ENCODE measurements around the gene LPP.
"Not testable (repeated sequence)": the region's sequence is repeated elsewhere in the genome, so short reads cannot be mapped to it uniquely, and the experiment has no call there.

The LPP gene

DNA sequence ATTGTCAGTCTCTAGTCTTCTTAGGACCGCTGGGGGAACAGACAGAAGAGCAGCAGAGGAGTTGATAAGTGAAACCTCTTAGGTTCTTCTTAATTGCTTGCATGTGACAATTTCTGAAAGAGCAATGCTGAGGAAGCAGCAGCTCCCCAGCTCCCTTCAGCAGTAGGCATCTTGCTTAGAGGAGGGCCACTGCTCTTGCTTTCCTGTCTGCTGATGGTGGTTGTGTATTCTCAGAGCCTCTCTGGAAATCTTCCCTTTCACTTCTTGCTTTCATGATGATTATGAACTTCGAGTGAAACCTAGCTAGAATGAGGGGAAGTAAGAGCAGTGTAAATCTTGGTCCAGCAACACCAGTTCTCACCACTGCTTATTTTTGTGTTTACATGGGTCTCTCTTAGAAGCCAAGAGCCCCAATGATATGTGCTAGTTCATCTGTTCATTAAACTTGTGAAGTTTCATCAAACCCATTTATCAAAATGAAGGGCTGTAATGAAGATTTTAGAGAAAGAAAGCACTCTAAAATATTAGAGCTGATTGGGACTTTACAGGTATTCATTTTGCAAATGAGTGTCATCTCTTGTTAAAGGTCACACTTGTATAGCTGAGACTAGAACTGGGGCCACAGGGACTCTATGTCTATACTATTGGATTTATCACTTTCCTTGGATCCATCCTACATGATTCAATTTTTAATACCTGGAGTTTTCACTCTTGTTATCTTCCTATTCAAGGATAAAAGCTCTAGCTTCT is 246.7 kb downstream of the LPP start:
- no peak for DNase-seq (ENCODE audit: low spot score)

- DNase-seq (ENCODE audit: low spot score): no peak
These were observed 247.5 kb downstream of the LPP start for GRCh38 chr3:188401244-188401993.

GRCh38 chr3:188402229-188402628 is 248.3 kb downstream of the LPP start:
- DNase-seq (ENCODE audit: low spot score): no peak

GRCh38 chr3:188403404-188403803 is 249.4 kb downstream of the LPP start:
- no peak for DNase-seq (ENCODE audit: low spot score)

DNA sequence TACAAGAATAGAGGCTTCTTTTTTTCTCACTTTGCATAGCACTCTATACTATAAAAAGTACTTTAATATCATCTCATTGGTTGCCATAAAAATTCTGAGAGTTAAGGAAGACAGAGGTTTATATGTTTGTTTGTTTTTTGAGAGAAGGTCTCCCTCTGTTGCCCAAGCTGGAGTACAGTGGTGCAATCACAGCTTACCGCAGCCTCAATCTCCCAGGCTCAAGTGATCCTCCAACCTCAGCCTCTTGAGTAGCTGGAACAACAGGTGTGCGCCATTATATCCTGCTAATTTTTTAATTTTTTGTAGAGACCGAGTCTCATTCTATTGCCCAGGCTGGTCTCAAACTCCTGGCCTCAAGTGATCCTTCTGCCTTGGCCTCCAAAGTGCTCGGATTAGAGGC is 250.2 kb downstream of the LPP start:
- DNase-seq (ENCODE audit: low spot score): no peak

DNA sequence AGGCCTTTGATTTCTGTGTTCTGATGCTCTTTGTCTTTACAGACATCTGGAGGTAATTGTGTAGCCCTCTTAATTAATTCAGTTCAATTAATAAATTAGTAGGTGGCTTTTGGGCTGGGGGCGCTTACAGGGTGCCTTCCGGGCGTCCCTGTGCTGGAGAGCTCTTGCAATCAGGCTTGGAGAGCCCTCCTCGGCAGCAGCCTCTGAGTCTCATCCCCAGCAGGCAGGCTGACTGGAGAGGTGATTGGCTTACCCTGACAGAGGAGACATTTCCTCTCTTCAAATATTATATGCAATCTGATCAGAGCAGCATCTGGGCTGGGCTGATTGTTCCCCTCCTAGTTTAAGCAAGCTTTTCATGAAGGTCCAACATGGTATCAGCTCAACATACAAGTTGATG is 250.7 kb downstream of the LPP start:
- no peak for DNase-seq (ENCODE audit: low spot score)

DNA sequence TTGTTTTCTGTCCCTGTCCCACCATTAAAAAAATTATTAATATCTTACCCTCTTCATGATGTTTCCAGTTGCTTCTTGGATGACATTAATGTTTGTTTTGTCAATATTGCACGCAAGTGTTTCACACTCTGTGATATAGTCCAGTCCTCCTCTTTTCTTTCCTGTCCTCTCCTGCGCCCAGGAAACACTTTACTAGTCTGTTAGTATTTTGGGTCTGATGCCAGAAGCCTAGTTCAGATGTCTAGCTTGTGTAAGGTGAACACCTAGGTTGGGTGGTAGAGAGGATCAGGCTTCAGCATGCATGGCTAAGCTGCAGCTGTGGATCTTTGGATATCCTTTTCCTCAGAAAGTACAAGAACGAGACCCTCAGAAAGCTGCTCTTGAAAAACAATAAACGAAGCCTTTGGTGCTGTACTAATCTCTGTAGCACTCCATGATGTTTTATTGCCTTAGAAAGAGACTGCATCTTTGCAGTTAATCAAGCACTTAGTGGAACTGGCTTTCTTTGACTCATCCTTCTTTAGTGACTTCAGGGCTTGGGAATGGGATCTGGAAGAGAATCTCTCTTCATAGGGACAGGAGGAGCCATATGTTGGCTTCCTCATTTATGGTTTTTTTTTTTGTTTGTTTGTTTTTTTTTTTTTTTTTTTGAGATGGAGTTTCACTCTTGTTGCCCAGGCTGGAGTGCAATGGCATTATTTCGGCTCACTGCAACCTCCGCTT is 253.4 kb downstream of the LPP start:
- peak; percentile 11 for DNase-seq (ENCODE audit: low spot score)

- DNase-seq (ENCODE audit: low spot score): no peak
These were observed 254.9 kb downstream of the LPP start for GRCh38 chr3:188408831-188409230.

DNA sequence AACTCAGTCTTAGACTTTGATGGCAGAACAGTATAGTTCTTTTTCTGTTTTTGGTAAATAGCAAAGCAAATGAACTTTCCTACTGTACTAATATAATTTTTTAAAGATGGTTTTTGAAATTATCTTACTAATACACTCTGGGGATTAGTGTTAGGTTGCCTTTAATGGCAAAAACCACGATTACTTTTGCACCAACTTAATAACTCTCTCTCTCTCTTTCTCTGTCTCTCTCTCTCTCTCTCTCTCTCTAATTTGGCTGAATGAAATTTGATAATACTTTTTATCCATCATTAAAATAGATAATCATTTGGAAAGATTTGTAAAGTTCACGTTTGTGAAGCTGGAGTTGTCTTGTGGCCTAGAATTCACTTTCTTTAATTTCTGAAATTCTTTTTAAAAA is 257.8 kb downstream of the LPP start:
- DNase-seq (ENCODE audit: low spot score): no peak

- no peak for DNase-seq (ENCODE audit: low spot score)
These were observed 261.2 kb downstream of the LPP start for GRCh38 chr3:188415196-188415595.

DNA sequence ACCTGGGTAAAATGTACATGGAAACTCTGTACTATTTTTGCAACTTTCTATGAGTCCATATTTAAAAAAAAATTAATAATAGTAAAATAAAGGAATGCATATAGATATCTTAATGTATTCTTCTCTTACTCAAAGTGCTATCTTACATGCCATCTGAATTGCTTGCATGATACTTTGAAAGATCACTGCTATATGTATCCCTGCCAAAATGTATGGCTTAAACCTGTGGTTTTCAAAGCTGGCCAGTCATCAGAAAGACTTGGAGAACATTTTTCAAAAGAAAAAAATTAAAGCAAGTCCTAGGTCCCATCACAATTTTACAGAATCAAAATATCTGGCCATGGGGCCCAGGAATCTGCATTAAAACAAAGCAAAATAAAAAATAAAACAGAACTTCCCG is 262.1 kb downstream of the LPP start:
- no peak for DNase-seq (ENCODE audit: low spot score)

GRCh38 chr3:188417271-188417696 is 263.3 kb downstream of the LPP start:
- no peak for DNase-seq (ENCODE audit: low spot score)

GRCh38 chr3:188417766-188418165 is 263.8 kb downstream of the LPP start:
- no peak for DNase-seq (ENCODE audit: low spot score)

DNA sequence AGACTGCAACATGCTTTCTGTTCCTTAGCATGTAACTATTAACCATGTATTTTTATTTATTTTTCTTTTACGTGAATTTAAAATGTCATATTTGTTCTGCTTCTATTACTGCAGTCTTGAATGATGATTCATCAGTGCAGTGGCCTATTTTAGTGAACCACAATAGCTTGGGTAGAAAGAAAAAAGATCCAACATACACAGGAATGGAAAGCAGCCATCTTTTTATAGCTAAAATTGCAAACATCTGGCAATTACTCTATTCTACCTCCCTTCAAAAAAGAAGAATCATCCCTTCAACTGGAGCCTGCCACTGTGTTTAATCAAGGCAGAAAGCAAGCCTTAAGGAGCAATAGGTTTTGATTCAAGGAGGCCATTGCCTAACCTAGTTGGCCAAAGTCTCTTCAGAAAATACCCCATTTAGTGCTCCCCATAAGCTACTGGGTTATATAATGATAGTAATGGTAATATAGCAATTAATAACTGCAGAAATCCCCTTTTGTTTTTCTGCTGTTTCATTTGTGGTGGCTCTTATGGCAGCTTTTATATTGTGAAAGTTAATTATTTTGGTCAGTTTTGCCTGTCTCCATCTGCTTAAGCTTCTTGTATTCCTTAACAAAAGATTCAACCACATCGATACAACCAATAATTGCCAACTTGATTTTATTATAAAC is 267.3 kb downstream of the LPP start:
- DNase-seq (ENCODE audit: low spot score): peak; percentile 24

GRCh38 chr3:188421836-188422540 is 268.0 kb downstream of the LPP start:
- no peak for DNase-seq (ENCODE audit: low spot score)

GRCh38 chr3:188427981-188428380 is 274.0 kb downstream of the LPP start:
- DNase-seq (ENCODE audit: low spot score): not testable (repeated sequence)

DNA sequence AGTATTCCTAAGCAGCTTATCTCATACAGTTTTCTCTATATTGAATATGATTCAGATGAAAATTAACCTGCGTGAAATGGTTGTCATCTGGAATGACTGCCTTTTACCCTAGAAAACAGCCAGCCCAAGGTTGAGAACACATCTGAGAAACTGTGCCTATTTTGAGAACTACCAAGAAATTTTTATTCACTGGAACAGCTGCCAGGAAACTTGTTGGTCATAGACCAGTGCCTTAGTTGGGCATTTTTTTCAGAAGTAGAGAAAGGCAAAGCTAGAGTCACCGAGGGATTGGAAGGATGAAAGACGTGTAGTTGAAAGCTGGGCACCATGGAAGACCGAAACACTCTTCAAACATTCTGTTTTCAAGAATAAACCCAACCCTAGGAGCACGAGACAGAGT is 277.1 kb downstream of the LPP start:
- no peak for DNase-seq (ENCODE audit: low spot score)

- peak; percentile 2 for DNase-seq (ENCODE audit: low spot score)
These were observed 277.6 kb downstream of the LPP start for GRCh38 chr3:188431553-188431952.

GRCh38 chr3:188432802-188433520 is 279.0 kb downstream of the LPP start:
- DNase-seq (ENCODE audit: low spot score): no peak

GRCh38 chr3:188433521-188434150 is 279.7 kb downstream of the LPP start:
- DNase-seq (ENCODE audit: low spot score): no peak

DNA sequence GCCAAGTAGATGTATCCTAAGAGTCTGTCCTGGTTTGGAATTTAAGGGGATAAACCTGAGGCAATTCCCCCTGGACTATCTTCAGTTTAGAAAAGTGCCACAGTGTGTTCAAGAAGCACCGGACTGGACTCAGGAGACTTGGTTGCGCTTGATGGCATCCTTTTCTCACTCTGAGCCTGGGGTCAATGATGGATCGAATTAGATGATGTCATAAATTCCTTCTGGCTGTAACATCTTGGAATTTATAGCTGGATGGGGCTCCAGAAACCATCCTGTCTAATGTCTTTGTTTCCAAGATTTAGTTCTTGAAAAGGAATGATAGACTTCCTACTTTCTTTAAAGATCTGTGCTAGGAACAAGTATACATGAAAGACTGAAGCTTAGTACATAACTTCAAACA is 280.6 kb downstream of the LPP start:
- no peak for DNase-seq (ENCODE audit: low spot score)

All from hepatic stellate cell (primary cell).